CD4-positive, alpha-beta T cell treated with Interleukin-6 at 100 ng/mL for 8 hours (primary cell): ENCODE data around the gene PPP1R8.
"Not testable (repeated sequence)": the region's sequence is repeated elsewhere in the genome, so short reads cannot be mapped to it uniquely, and the experiment has no call there.

Source experiments
- DNase-seq: peaks from one replicate; pipeline ENCODE4 v3.0.0-alpha.2; 2020; ENCODE audit warnings: mixed read lengths, low spot score

Gene PPP1R8

GRCh38 chr1:27832762-27833161 lies 2.2 kb downstream of the PPP1R8 start:
- DNase-seq: no peak

GRCh38 chr1:27833470-27833869 lies 2.9 kb downstream of the PPP1R8 start:
- DNase-seq: no peak

GRCh38 chr1:27835046-27835445 lies 4.5 kb downstream of the PPP1R8 start:
- no peak for DNase-seq

GRCh38 chr1:27835501-27835900 lies 4.9 kb downstream of the PPP1R8 start:
- DNase-seq: no peak

GRCh38 chr1:27849951-27850350 lies 19.4 kb downstream of the PPP1R8 start:
- no peak for DNase-seq

GRCh38 chr1:27855085-27855484 lies 24.5 kb downstream of the PPP1R8 start:
- DNase-seq: no peak

- DNase-seq: no peak
Observed at GRCh38 chr1:27856561-27857343, 26.2 kb downstream of the PPP1R8 start.

GRCh38 chr1:27857552-27857951 lies 27.0 kb downstream of the PPP1R8 start:
- not testable (repeated sequence) for DNase-seq

GRCh38 chr1:27858072-27858948 lies 27.7 kb downstream of the PPP1R8 start:
- peak; percentile 83 for DNase-seq

- DNase-seq: no peak
Observed at GRCh38 chr1:27858949-27859576, 28.5 kb downstream of the PPP1R8 start.

GRCh38 chr1:27861436-27861835 lies 30.9 kb downstream of the PPP1R8 start:
- no peak for DNase-seq

GRCh38 chr1:27862004-27862403 lies 31.4 kb downstream of the PPP1R8 start:
- DNase-seq: no peak

GRCh38 chr1:27862671-27863537 lies 32.3 kb downstream of the PPP1R8 start:
- DNase-seq: no peak

- no peak for DNase-seq
Observed at GRCh38 chr1:27863538-27863915, 32.9 kb downstream of the PPP1R8 start.

GRCh38 chr1:27864264-27864895 lies 33.8 kb downstream of the PPP1R8 start:
- DNase-seq: no peak

GRCh38 chr1:27865821-27866220 lies 35.2 kb downstream of the PPP1R8 start:
- DNase-seq: no peak

- no peak for DNase-seq
Observed at GRCh38 chr1:27868556-27868931, 38.0 kb downstream of the PPP1R8 start.

GRCh38 chr1:27868932-27869718 lies 38.5 kb downstream of the PPP1R8 start:
- peak; percentile 87 for DNase-seq

- no peak for DNase-seq
Observed at GRCh38 chr1:27869719-27870085, 39.1 kb downstream of the PPP1R8 start.

GRCh38 chr1:27871076-27871475 lies 40.5 kb downstream of the PPP1R8 start:
- DNase-seq: not testable (repeated sequence)
